IMR-90 (cell line): ENCODE data around the gene ZBTB47. TPM values are rescaled to one million over a fixed set of nuclear protein-coding genes. Genes with fewer than 3 reads are reported as not detected.

Experiments
- ATAC-seq: fragments of 200-7000 bp; cut with Tn5 transposase; 2 replicates; pipeline ENCODE4 v1.9.1; 2020; ENCODE audit warnings: low read depth, mild to moderate bottlenecking, moderate library complexity
- BruUV-seq: library from RNA; stranded (reverse); fragments of 400-500 nt; replicated peaks from 2 replicates; lab custom pipeline; 2021; lab: Mats Ljungman, UMichigan
- CTCF ChIA-PET: fragments of 300-600 bp; formaldehyde crosslinking; extraction: SDS; loops from one replicate; lab custom pipeline; 2021; ENCODE audit warnings: antibody characterized with exemption; lab: Yijun Ruan, JAX
- POLR2A ChIA-PET: fragments of 300-600 bp; sonication (Branson Sonifier 250); formaldehyde crosslinking; loops from one replicate; lab custom pipeline; 2022; ENCODE audit warnings: antibody characterized with exemption; ENCODE audit not compliant: unreplicated experiment; lab: Charles Lee
- DNase-seq: peaks from one replicate; pipeline ENCODE4 v3.0.0; 2013
- H2AFZ ChIP-seq: replicated peaks from 2 replicates; pipeline ENCODE3; 2013; ENCODE audit warnings: low read length, mild to moderate bottlenecking; ENCODE audit not compliant: poor library complexity
- H2AK5ac ChIP-seq: 2 replicates; pipeline ENCODE4 v1.6.1; 2013; ENCODE audit warnings: low read depth, low read length, inconsistent platforms
- H2AK9ac ChIP-seq: replicated peaks from 2 replicates; pipeline ENCODE3; 2013; ENCODE audit warnings: mild to moderate bottlenecking, low read depth, low read length, moderate library complexity; ENCODE audit not compliant: poor library complexity
- H2BK120ac ChIP-seq: 2 replicates; pipeline ENCODE4 v1.6.1; 2013; ENCODE audit warnings: low read depth, low read length, inconsistent platforms
- H2BK15ac ChIP-seq: 3 replicates; pipeline ENCODE4 v1.6.1; 2013; ENCODE audit warnings: low read depth, low read length, inconsistent platforms
- H2BK20ac ChIP-seq: 2 replicates; pipeline ENCODE4 v1.6.1; 2013; ENCODE audit warnings: low read depth, mild to moderate bottlenecking, inconsistent platforms, low read length, moderate library complexity
- H2BK5ac ChIP-seq: 2 replicates; pipeline ENCODE4 v1.6.1; 2013; ENCODE audit warnings: mild to moderate bottlenecking, low read depth, low read length, inconsistent platforms; ENCODE audit not compliant: poor library complexity, severe bottlenecking
- H3K14ac ChIP-seq: replicated peaks from 2 replicates; pipeline ENCODE4 v1.6.1; 2013; ENCODE audit warnings: low read depth, low read length, inconsistent platforms
- H3K18ac ChIP-seq: 2 replicates; pipeline ENCODE4 v1.6.1; 2013; ENCODE audit warnings: low read depth, low read length, control low read depth
- H3K23ac ChIP-seq: 2 replicates; pipeline ENCODE4 v1.6.1; 2013; ENCODE audit warnings: low read depth, low read length, inconsistent platforms
- H3K27ac ChIP-seq: 2 replicates; pipeline ENCODE4 v1.5.1; 2013; ENCODE audit warnings: mild to moderate bottlenecking, control low read depth, low read length; ENCODE audit not compliant: insufficient read depth
- H3K27me3 ChIP-seq: 2 replicates; pipeline ENCODE4 v1.6.1; 2013; ENCODE audit warnings: low read length; ENCODE audit not compliant: control insufficient read depth, insufficient read depth
- H3K36me3 ChIP-seq: 2 replicates; pipeline ENCODE4 v1.6.1; 2013; ENCODE audit warnings: low read length, mixed read lengths; ENCODE audit not compliant: control insufficient read depth, insufficient read depth
- H3K4ac ChIP-seq: 2 replicates; pipeline ENCODE4 v1.6.1; 2013; ENCODE audit warnings: low read depth, low read length, inconsistent platforms
- H3K4me1 ChIP-seq: 2 replicates; pipeline ENCODE4 v1.6.1; 2013; ENCODE audit warnings: low read length, mixed read lengths; ENCODE audit not compliant: control insufficient read depth, insufficient read depth
- H3K4me2 ChIP-seq: 2 replicates; pipeline ENCODE4 v1.6.1; 2013; ENCODE audit warnings: low read depth, mild to moderate bottlenecking, control low read depth, low read length, moderate library complexity
- H3K4me3 ChIP-seq: 2 replicates; pipeline ENCODE4 v1.5.1; 2013; ENCODE audit warnings: low read depth, mild to moderate bottlenecking, control low read depth, low read length, moderate library complexity; ENCODE audit not compliant: insufficient read depth
- H3K56ac ChIP-seq: 2 replicates; pipeline ENCODE4 v1.6.1; 2013; ENCODE audit warnings: low read length, inconsistent platforms; ENCODE audit not compliant: insufficient read depth; ENCODE audit errors: extremely low read depth
- H3K79me1 ChIP-seq, 2 experiments: 2 replicates each; pipeline ENCODE4 v1.6.1; 2013; ENCODE audit warnings: low read length in 2 of 2, inconsistent platforms in 1 of 2, low read depth in 1 of 2
- H3K9ac ChIP-seq: 2 replicates; pipeline ENCODE4 v1.6.1; 2013; ENCODE audit warnings: low read depth, low read length, control low read depth
- H3K9me1 ChIP-seq: 2 replicates; pipeline ENCODE4 v1.6.1; 2013; ENCODE audit warnings: low read length, inconsistent platforms; ENCODE audit not compliant: insufficient read depth
- H3K9me3 ChIP-seq: 2 replicates; pipeline ENCODE4 v1.6.1; 2013; ENCODE audit warnings: low read length; ENCODE audit not compliant: control insufficient read depth, insufficient read depth
- H4K20me1 ChIP-seq: 2 replicates; pipeline ENCODE4 v1.6.1; 2013; ENCODE audit warnings: low read length, inconsistent platforms; ENCODE audit not compliant: insufficient read depth
- H4K5ac ChIP-seq: 2 replicates; pipeline ENCODE4 v1.6.1; 2013; ENCODE audit warnings: mild to moderate bottlenecking, low read depth, low read length, control low read depth
- H4K8ac ChIP-seq, 2 experiments: 2 replicates each; pipeline ENCODE4 v1.6.1; 2013; ENCODE audit warnings: low read depth in 2 of 2, low read length in 2 of 2, control low read depth in 1 of 2, inconsistent platforms in 1 of 2
- H4K91ac ChIP-seq: 2 replicates; pipeline ENCODE4 v1.6.1; 2013; ENCODE audit warnings: low read depth, low read length, inconsistent platforms; ENCODE audit not compliant: insufficient read depth
- BHLHE40 ChIP-seq: fragments of 150-350 bp; IDR thresholded peaks from 2 replicates; pipeline ENCODE4 v1.6.1; 2016; ENCODE audit warnings: mild to moderate bottlenecking, low read depth, low read length
- CEBPB ChIP-seq: IDR thresholded peaks from 2 replicates; pipeline ENCODE4 v1.6.1; 2012; ENCODE audit warnings: low read depth, low read length, improper control_type of control experiment
- CHD1 ChIP-seq: IDR thresholded peaks from 2 replicates; pipeline ENCODE4 v1.6.1; 2012; ENCODE audit warnings: low read depth, low read length, improper control_type of control experiment
- ELK1 ChIP-seq: fragments of 150-350 bp; IDR thresholded peaks from 2 replicates; pipeline ENCODE4 v1.6.1; 2016; ENCODE audit warnings: low read depth, mild to moderate bottlenecking, low read length, moderate library complexity, borderline replicate concordance
- FOS ChIP-seq: fragments of 150-350 bp; IDR thresholded peaks from 2 replicates; pipeline ENCODE4 v1.6.1; 2016; ENCODE audit warnings: low read depth, low read length
- MAFK ChIP-seq: IDR thresholded peaks from 2 replicates; pipeline ENCODE4 v1.6.1; 2012; ENCODE audit warnings: low read depth, low read length, improper control_type of control experiment
- MXI1 ChIP-seq: IDR thresholded peaks from 2 replicates; pipeline ENCODE4 v1.6.1; 2012; ENCODE audit warnings: low read depth, mild to moderate bottlenecking, low read length, moderate library complexity, borderline replicate concordance
- NFE2L2 ChIP-seq: fragments of 150-350 bp; IDR thresholded peaks from 2 replicates; pipeline ENCODE4 v1.6.1; 2016; ENCODE audit warnings: low read depth, mild to moderate bottlenecking, low read length
- POLR2A ChIP-seq: IDR thresholded peaks from 2 replicates; pipeline ENCODE4 v1.6.1; 2012; ENCODE audit warnings: mild to moderate bottlenecking, low read depth, low read length
- RAD21 ChIP-seq: IDR thresholded peaks from 2 replicates; pipeline ENCODE4 v1.6.1; 2012; ENCODE audit warnings: low read length, improper control_type of control experiment
- RCOR1 ChIP-seq: IDR thresholded peaks from 2 replicates; pipeline ENCODE4 v1.6.1; 2012; ENCODE audit warnings: mild to moderate bottlenecking, low read length, improper control_type of control experiment; ENCODE audit not compliant: insufficient replicate concordance
- USF2 ChIP-seq: fragments of 150-350 bp; IDR thresholded peaks from 2 replicates; pipeline ENCODE4 v1.6.1; 2017; ENCODE audit warnings: mild to moderate bottlenecking, antibody characterized with exemption, low read length, low read depth
- WGBS, 2 experiments: methylation state at CpG; one replicate each; pipeline versions ENCODE4 v1.1.5 to v1.1.7; 2013; ENCODE audit warnings: missing lambda C conversion rate in 2 of 2; ENCODE audit not compliant: insufficient read length in 1 of 2; ENCODE audit errors: extremely low coverage in 2 of 2; 5-methylcytosine and 5-hydroxymethylcytosine counted together
- dilution Hi-C: fragments of 300-500 bp; cut with HindIII; formaldehyde crosslinking; loops from one replicate; pipeline ENCODE4 v1.14.3; 2018; ENCODE audit warnings: low sequenced_read_pairs; ENCODE audit not compliant: unreplicated experiment
- in situ Hi-C: fragments of 300-500 bp; cut with MboI; formaldehyde crosslinking; loops from 3 replicates; pipeline ENCODE4 v1.14.3; 2019; ENCODE audit warnings: low sequenced_read_pairs, inconsistent platforms, mixed read lengths
- intact Hi-C: fragments of 100-400 bp; cut with micrococcal nuclease; formaldehyde crosslinking; loops from 2 replicates; pipeline ENCODE4 v1.10.0; 2022
- polyA plus RNA-seq, 3 experiments: library from polyadenylated mRNA; depleted of rRNA; stranded (reverse); fragments of >200 nt; gene quantifications; 2 replicates each; pipeline ENCODE4 v1.2.3, GENCODE V29; 2012; ENCODE audit warnings: low replicate concordance in 1 of 3
- total RNA-seq: library from RNA; depleted of rRNA; stranded (reverse); fragments of >200 nt; gene quantifications from 2 replicates; pipeline ENCODE4 v1.2.3, GENCODE V29; 2012
- TF ChIP-seq, protein P1 (sequence below): conservative IDR thresholded peaks from 2 replicates; pipeline ENCODE4 v1.5.1; 2012; ENCODE audit warnings: mild to moderate bottlenecking, low read depth, low read length, improper control_type of control experiment

Gene ZBTB47
- total and polyA plus RNA-seq, 2 of the 4 experiments (the other 2 are of a cell fraction) = 10.9 to 16.8 TPM

DNA sequence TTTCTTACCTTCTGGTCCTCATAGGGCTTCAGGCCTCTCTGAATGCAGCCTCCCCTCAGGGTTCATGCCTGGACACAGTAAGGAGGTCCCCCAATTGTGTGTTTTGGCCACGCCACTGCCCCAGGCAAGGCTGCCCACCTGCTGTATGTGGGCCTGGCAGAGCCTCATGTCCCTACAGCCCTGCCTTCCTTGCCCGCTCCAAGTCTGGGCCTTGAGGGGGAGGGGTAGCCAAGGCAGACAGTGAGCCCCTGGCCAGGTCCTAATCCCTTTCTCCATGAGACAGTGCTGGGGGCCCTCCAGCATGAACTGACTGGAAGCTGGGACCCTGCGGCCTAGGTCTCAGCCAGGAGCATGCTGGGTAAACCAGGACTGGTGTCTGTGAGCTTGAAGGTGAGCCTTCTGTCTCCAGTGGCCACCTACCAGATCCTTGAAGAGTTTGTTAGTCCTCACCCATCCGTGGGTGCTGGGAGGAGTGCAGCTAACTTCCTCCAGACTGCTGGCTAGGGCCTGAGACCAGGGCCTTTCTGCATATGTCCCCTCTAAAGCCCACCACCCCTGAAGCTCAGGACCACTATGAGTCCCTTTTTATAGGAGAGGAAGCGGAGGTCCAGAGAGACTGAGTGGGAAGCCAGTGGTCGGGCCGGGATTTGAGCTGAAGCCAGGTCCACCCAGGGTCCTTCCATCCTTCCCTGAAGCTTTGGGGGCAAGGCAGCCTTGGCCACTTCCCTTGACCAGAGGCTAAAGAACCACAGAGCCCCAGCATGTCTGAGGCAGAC is 8.7 kb downstream of the ZBTB47 start:
- Histone ChIP-seq H3K4me1 (peaks cover 6% of the 10 kb centered on the region; the same call in 1 of the 2 replicates), H2BK120ac (no peak overlapping the region), H3K36me3 (peaks cover 21% of the 10 kb centered on the region; the same call in 1 of the 2 replicates), H4K5ac (no peak overlapping the region), H3K4me3 (no peak overlapping the region), H3K4me2 (no peak overlapping the region), H3K79me1 (peaks cover 0 to 22% of the 10 kb centered on the region in 2 experiments; a peak in 2 of 4 replicates), H2AK5ac (no peak overlapping the region), H3K4ac (no peak overlapping the region), H2AFZ (no peak overlapping the region), H2BK5ac (no peak overlapping the region), H3K18ac (no peak overlapping the region), H3K14ac (no peak overlapping the region), H4K91ac (no peak overlapping the region), H4K20me1 (peaks cover 20% of the 10 kb centered on the region), H2BK20ac (no peak overlapping the region), H3K27me3 (no peaks in the 10 kb centered on the region), H3K9me1 (peaks cover 12% of the 10 kb centered on the region), H4K8ac (no peak overlapping the region), H3K9ac (no peak overlapping the region), H3K9me3 (no peaks in the 10 kb centered on the region), H2BK15ac (no peak overlapping the region), H3K23ac (no peak overlapping the region), H3K27ac (no peak overlapping the region), H2AK9ac (no peak overlapping the region), H3K56ac (no peak overlapping the region)
- in situ Hi-C loops = no loop called here
- ATAC-seq = no peak
- WGBS, 2 experiments = 80% methylated on average over 2 of the region's 7 CpGs; no CpG with 5 or more reads in 1 of the 2 experiments
- TF ChIP-seq MAFK = no peak
- TF ChIP-seq, protein P1, sequence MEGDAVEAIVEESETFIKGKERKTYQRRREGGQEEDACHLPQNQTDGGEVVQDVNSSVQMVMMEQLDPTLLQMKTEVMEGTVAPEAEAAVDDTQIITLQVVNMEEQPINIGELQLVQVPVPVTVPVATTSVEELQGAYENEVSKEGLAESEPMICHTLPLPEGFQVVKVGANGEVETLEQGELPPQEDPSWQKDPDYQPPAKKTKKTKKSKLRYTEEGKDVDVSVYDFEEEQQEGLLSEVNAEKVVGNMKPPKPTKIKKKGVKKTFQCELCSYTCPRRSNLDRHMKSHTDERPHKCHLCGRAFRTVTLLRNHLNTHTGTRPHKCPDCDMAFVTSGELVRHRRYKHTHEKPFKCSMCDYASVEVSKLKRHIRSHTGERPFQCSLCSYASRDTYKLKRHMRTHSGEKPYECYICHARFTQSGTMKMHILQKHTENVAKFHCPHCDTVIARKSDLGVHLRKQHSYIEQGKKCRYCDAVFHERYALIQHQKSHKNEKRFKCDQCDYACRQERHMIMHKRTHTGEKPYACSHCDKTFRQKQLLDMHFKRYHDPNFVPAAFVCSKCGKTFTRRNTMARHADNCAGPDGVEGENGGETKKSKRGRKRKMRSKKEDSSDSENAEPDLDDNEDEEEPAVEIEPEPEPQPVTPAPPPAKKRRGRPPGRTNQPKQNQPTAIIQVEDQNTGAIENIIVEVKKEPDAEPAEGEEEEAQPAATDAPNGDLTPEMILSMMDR = no peak
- TF ChIP-seq FOS = no peak
- TF ChIP-seq BHLHE40 = no peak
- TF ChIP-seq NFE2L2 = no peak
- no peak for TF ChIP-seq USF2
- no peak for TF ChIP-seq RCOR1
- no peak for TF ChIP-seq ELK1
- no peak for TF ChIP-seq POLR2A
- TF ChIP-seq CHD1 = no peak
- no peak for TF ChIP-seq MXI1
- no peak for TF ChIP-seq CEBPB
- no peak for TF ChIP-seq RAD21
- no TSS peak for BruUV-seq
- ChIA-PET CTCF (no interaction called here), POLR2A (no interaction called here)
- intact Hi-C loops = no loop called here
- no peak for DNase-seq
- dilution Hi-C loops = no loop called here
